Endodermal cell (in vitro differentiated cells): Measurements from ENCODE around the gene FFAR1. TPM values are rescaled to one million over a fixed set of nuclear protein-coding genes. Genes with fewer than 3 reads are reported as not detected.

Source experiments
- DNase-seq: peaks from one replicate; pipeline ENCODE4 v3.0.0-alpha.2; 2017
- H3K27ac ChIP-seq: 2 replicates; pipeline ENCODE4 v1.5.1; 2013; ENCODE audit warnings: mild to moderate bottlenecking, low read depth, low read length, moderate library complexity
- H3K27me3 ChIP-seq: 2 replicates; pipeline ENCODE4 v1.6.1; 2013; ENCODE audit warnings: mild to moderate bottlenecking, low read length, moderate library complexity; ENCODE audit not compliant: insufficient read depth, control insufficient read depth, poor library complexity, severe bottlenecking
- H3K36me3 ChIP-seq: 2 replicates; pipeline ENCODE4 v1.7.0; 2013; ENCODE audit warnings: mild to moderate bottlenecking, low read length, moderate library complexity; ENCODE audit not compliant: control insufficient read depth, insufficient read depth
- H3K4me1 ChIP-seq: one replicate; pipeline ENCODE4 v1.7.0; 2013; ENCODE audit warnings: low read length; ENCODE audit not compliant: control insufficient read depth, insufficient read depth
- H3K4me3 ChIP-seq: 2 replicates; pipeline ENCODE4 v1.5.1; 2013; ENCODE audit warnings: mild to moderate bottlenecking, low read length, moderate library complexity
- H3K9ac ChIP-seq: 2 replicates; pipeline ENCODE4 v1.6.1; 2013; ENCODE audit warnings: mild to moderate bottlenecking, low read length, moderate library complexity; ENCODE audit not compliant: poor library complexity, severe bottlenecking; ENCODE audit errors: extremely low read depth
- H3K9me3 ChIP-seq: 2 replicates; pipeline ENCODE4 v1.6.1; 2013; ENCODE audit warnings: mild to moderate bottlenecking, low read length, moderate library complexity; ENCODE audit not compliant: control insufficient read depth
- H3K27ac Mint-ChIP-seq: 2 replicates; pipeline ENCODE4 v1.8.0; 2020; ENCODE audit warnings: mixed read lengths
- H3K27me3 Mint-ChIP-seq: 2 replicates; pipeline ENCODE4 v1.8.0; 2021; ENCODE audit warnings: mild to moderate bottlenecking, mixed read lengths; ENCODE audit not compliant: insufficient read depth
- H3K36me3 Mint-ChIP-seq: 2 replicates; pipeline ENCODE4 v1.8.0; 2020; ENCODE audit warnings: low read depth, mixed read lengths
- H3K4me1 Mint-ChIP-seq: 2 replicates; pipeline ENCODE4 v1.8.0; 2020; ENCODE audit warnings: mixed read lengths
- H3K4me3 Mint-ChIP-seq: 2 replicates; pipeline ENCODE4 v1.8.0; 2020; ENCODE audit warnings: mild to moderate bottlenecking, moderate library complexity, mixed read lengths
- H3K9me3 Mint-ChIP-seq: 2 replicates; pipeline ENCODE4 v1.8.0; 2020; ENCODE audit warnings: mild to moderate bottlenecking, mixed read lengths
- CTCF ChIP-seq: fragments of 200-600 bp; sonication (generic); conservative IDR thresholded peaks from 2 replicates; pipeline ENCODE4 v1.5.0; 2021; ENCODE audit warnings: antibody characterized with exemption, mild to moderate bottlenecking
- WGBS, 2 experiments: methylation state at CpG; one replicate each; pipeline versions ENCODE4 v1.1.5 to v1.1.7; 2013; ENCODE audit warnings: missing lambda C conversion rate in 2 of 2, mixed read lengths in 1 of 2; ENCODE audit not compliant: insufficient coverage in 1 of 2, insufficient read length in 1 of 2; 5-methylcytosine and 5-hydroxymethylcytosine counted together
- total RNA-seq, 2 donors: library from RNA; stranded (reverse); fragmentation: NEBNext Ultra II Directional in 1 of 2; extraction: Animal tissue kit (Norgen Biotek cat#: 25700) in 1 of 2; gene quantifications; 2 replicates in 1 of 2; 3 replicates in 1 of 2; pipeline ENCODE4 v1.2.1, GENCODE V29; 2021

The FFAR1 gene
- total RNA-seq, 2 donors from 2014 or later, result not detected

GRCh38 chr19:35308910-35309309 is 38.8 kb upstream of the FFAR1 start:
- H3K4me3 Mint-ChIP-seq, result no peak overlapping the region
- WGBS, 2 experiments, result 83 to 85% methylated on average over 7 of the region's 7 CpGs
- no peak for TF ChIP-seq CTCF
- H3K9ac ChIP-seq, result no peak overlapping the region
- no peak overlapping the region for H3K27ac Mint-ChIP-seq
- H3K9me3 Mint-ChIP-seq, result no peaks in the 10 kb centered on the region
- no peaks in the 10 kb centered on the region for H3K4me1 ChIP-seq
- no peak overlapping the region for H3K27ac ChIP-seq
- no peaks in the 10 kb centered on the region for H3K36me3 ChIP-seq
- no peaks in the 10 kb centered on the region for H3K27me3 Mint-ChIP-seq
- H3K4me3 ChIP-seq, result no peak overlapping the region
- no peaks in the 10 kb centered on the region for H3K9me3 ChIP-seq
- H3K4me1 Mint-ChIP-seq, result no peaks in the 10 kb centered on the region
- H3K27me3 ChIP-seq, result no peaks in the 10 kb centered on the region
- no peaks in the 10 kb centered on the region for H3K36me3 Mint-ChIP-seq
- no peak for DNase-seq

- H3K4me1 ChIP-seq, result no peaks in the 10 kb centered on the region
- H3K36me3 ChIP-seq, result no peaks in the 10 kb centered on the region
- H3K4me3 Mint-ChIP-seq, result no peak overlapping the region
- H3K9me3 ChIP-seq, result no peaks in the 10 kb centered on the region
- no peaks in the 10 kb centered on the region for H3K4me1 Mint-ChIP-seq
- WGBS, 2 experiments, result 91% methylated on average over 26 to 47 of the region's 47 CpGs
- no peaks in the 10 kb centered on the region for H3K9me3 Mint-ChIP-seq
- TF ChIP-seq CTCF, result no peak
- H3K4me3 ChIP-seq, result no peak overlapping the region
- H3K27me3 Mint-ChIP-seq, result no peaks in the 10 kb centered on the region
- no peaks in the 10 kb centered on the region for H3K27me3 ChIP-seq
- no peak overlapping the region for H3K27ac ChIP-seq
- H3K9ac ChIP-seq, result no peak overlapping the region
- H3K36me3 Mint-ChIP-seq, result no peaks in the 10 kb centered on the region
- DNase-seq, result peak; percentile 44
- peak overlapping the region; percentile 44 for H3K27ac Mint-ChIP-seq
Measured at GRCh38 chr19:35309481-35310279, 38.0 kb upstream of the FFAR1 start.

GRCh38 chr19:35310331-35310730 is 37.4 kb upstream of the FFAR1 start:
- Mint-ChIP-seq H3K9me3 (no peaks in the 10 kb centered on the region), H3K4me1 (no peaks in the 10 kb centered on the region), H3K27me3 (no peaks in the 10 kb centered on the region), H3K4me3 (no peak overlapping the region), H3K36me3 (no peaks in the 10 kb centered on the region), H3K27ac (no peak overlapping the region)
- Histone ChIP-seq H3K4me1 (no peaks in the 10 kb centered on the region), H3K9ac (no peak overlapping the region), H3K27me3 (no peaks in the 10 kb centered on the region), H3K27ac (no peak overlapping the region), H3K9me3 (no peaks in the 10 kb centered on the region), H3K4me3 (no peak overlapping the region), H3K36me3 (no peaks in the 10 kb centered on the region)
- no peak for DNase-seq
- TF ChIP-seq CTCF, result no peak
- WGBS, 2 experiments, result 96% methylated on average over 12 of the region's 12 CpGs
